ENCODE measurements around the gene MAP3K2.

Gene MAP3K2

GRCh38 chr2:127404466-127405254 is 16.9 kb upstream of the MAP3K2 start:
- CTCF ChIA-PET, result interaction anchor here (1.3 kb wide), 1 partner anchor 49 kb away, joined by 4 read pairs; no protein-coding TSS in a partner anchor
- POLR2A ChIA-PET, result no interaction called here
- Histone ChIP-seq H3K36me3 (ENCODE audit: control insufficient read depth in 2 of 2, insufficient read depth in 1 of 2, low read length in 2 of 2) (no peaks in the 10 kb centered on the region), H3K4me3 (ENCODE audit: low read depth, low read length) (no peak overlapping the region), H3K4me1 (ENCODE audit: control insufficient read depth, insufficient read depth, low read length) (peaks cover 5% of the 10 kb centered on the region), H3K9me3 (ENCODE audit: control insufficient read depth, insufficient read depth, low read depth, low read length) (no peaks in the 10 kb centered on the region), H3K27ac (ENCODE audit: extremely low read depth, low read depth, low read length) (no peak overlapping the region)
- TF ChIP-seq KLF16 (tag by site-specific recombination; IDR thresholded peaks at IDR 0.05), result no peak
- no peak for TF ChIP-seq ZNF670 (tag by site-specific recombination; IDR thresholded peaks at IDR 0.05; ENCODE audit: low read depth)
- no peak for TF ChIP-seq AEBP2 (tag by site-specific recombination; IDR thresholded peaks at IDR 0.05; ENCODE audit: borderline replicate concordance)
- TF ChIP-seq ZNF148 (tag by site-specific recombination; IDR thresholded peaks at IDR 0.05; ENCODE audit: borderline replicate concordance), result no peak
- no peak for TF ChIP-seq ZNF280D (tag by site-specific recombination; IDR thresholded peaks at IDR 0.05)
- TF ChIP-seq ZNF623 (tag by site-specific recombination; IDR thresholded peaks at IDR 0.05), result no peak
- no peak for TF ChIP-seq ZNF660 (tag by site-specific recombination; IDR thresholded peaks at IDR 0.05)
- no peak for TF ChIP-seq ZNF311 (tag by site-specific recombination; IDR thresholded peaks at IDR 0.05; ENCODE audit: borderline replicate concordance)

GRCh38 chr2:127403460-127403859 is 15.7 kb upstream of the MAP3K2 start:
- peaks cover 5% of the 10 kb centered on the region for H3K4me1 ChIP-seq (ENCODE audit: control insufficient read depth, insufficient read depth, low read length)
- no peak overlapping the region for H3K4me3 ChIP-seq (ENCODE audit: low read depth, low read length)
- ChIA-PET CTCF (interaction anchor here (0.6 kb wide), 1 partner anchor 228 kb away, joined by 3 read pairs; no protein-coding TSS in a partner anchor), POLR2A (interaction anchor here (0.9 kb wide), 1 partner anchor 15 kb away, joined by 3 read pairs; no protein-coding TSS in a partner anchor)
- TF ChIP-seq ZBTB49 (tag by site-specific recombination; IDR thresholded peaks at IDR 0.05; ENCODE audit: low read depth) (no peak), ZNF548 (tag by site-specific recombination; IDR thresholded peaks at IDR 0.05) (no peak), ZNF266 (tag by site-specific recombination; IDR thresholded peaks at IDR 0.05; ENCODE audit: low read depth) (no peak)
- no peaks in the 10 kb centered on the region for H3K9me3 ChIP-seq (ENCODE audit: control insufficient read depth, insufficient read depth, low read depth, low read length)
- no peaks in the 10 kb centered on the region for H3K36me3 ChIP-seq (ENCODE audit: control insufficient read depth in 2 of 2, insufficient read depth in 1 of 2, low read length in 2 of 2)
- H3K27ac ChIP-seq (ENCODE audit: extremely low read depth, low read depth, low read length), result no peak overlapping the region
